Stimulated activated CD8-positive, alpha-beta memory T cell treated with anti-CD3 and anti-CD28 coated beads, Interleukin-15, amount 100 ng/mL, for 24 hours (primary cell): ENCODE measurements around the gene BCAP29.
"Not testable (repeated sequence)": the region's sequence is repeated elsewhere in the genome, so short reads cannot be mapped to it uniquely, and the experiment has no call there.

ENCODE experiments used
- DNase-seq: peaks from one replicate; pipeline ENCODE4 v3.0.0-alpha.2; 2020; ENCODE audit warnings: low read depth

The BCAP29 gene

GRCh38 chr7:107627002-107627401 lies 47.0 kb downstream of the BCAP29 start:
- no peak for DNase-seq

GRCh38 chr7:107628461-107629064 lies 48.5 kb downstream of the BCAP29 start:
- no peak for DNase-seq

- DNase-seq = no peak
Observed at GRCh38 chr7:107630342-107630741, 50.3 kb downstream of the BCAP29 start.

- no peak for DNase-seq
Observed at GRCh38 chr7:107631588-107632491, 51.8 kb downstream of the BCAP29 start.

- DNase-seq = no peak
Observed at GRCh38 chr7:107632492-107632865, 52.4 kb downstream of the BCAP29 start.

- DNase-seq = no peak
Observed at GRCh38 chr7:107638594-107638993, 58.5 kb downstream of the BCAP29 start.

- not testable (repeated sequence) for DNase-seq
Observed at GRCh38 chr7:107639070-107639469, 59.0 kb downstream of the BCAP29 start.

- no peak for DNase-seq
Observed at GRCh38 chr7:107641676-107642075, 61.6 kb downstream of the BCAP29 start.

- no peak for DNase-seq
Observed at GRCh38 chr7:107642501-107642900, 62.5 kb downstream of the BCAP29 start.

- DNase-seq = no peak
Observed at GRCh38 chr7:107643407-107643806, 63.4 kb downstream of the BCAP29 start.

GRCh38 chr7:107643938-107644308 lies 63.9 kb downstream of the BCAP29 start:
- DNase-seq = no peak

- DNase-seq = no peak
Observed at GRCh38 chr7:107644309-107644974, 64.4 kb downstream of the BCAP29 start.

- no peak for DNase-seq
Observed at GRCh38 chr7:107652642-107653041, 72.6 kb downstream of the BCAP29 start.

GRCh38 chr7:107658467-107658866 lies 78.4 kb downstream of the BCAP29 start:
- no peak for DNase-seq

- no peak for DNase-seq
Observed at GRCh38 chr7:107659666-107660065, 79.6 kb downstream of the BCAP29 start.

- DNase-seq = no peak
Observed at GRCh38 chr7:107660381-107661080, 80.5 kb downstream of the BCAP29 start, which contains the start of gene SLC26A4. SLC26A4 (plus strand) TSS chr7:107660828; CDS start chr7:107661642, 814 bp downstream.

- DNase-seq = peak; percentile 9
Observed at GRCh38 chr7:107661081-107661864, 81.2 kb downstream of the BCAP29 start.

- DNase-seq = no peak
Observed at GRCh38 chr7:107661865-107662379, 81.9 kb downstream of the BCAP29 start.

- no peak for DNase-seq
Observed at GRCh38 chr7:107663196-107663595, 83.2 kb downstream of the BCAP29 start.

GRCh38 chr7:107666790-107667189 lies 86.7 kb downstream of the BCAP29 start:
- no peak for DNase-seq

- no peak for DNase-seq
Observed at GRCh38 chr7:107667341-107667740, 87.3 kb downstream of the BCAP29 start.
